Lower leg skin (tissue), 4 donors: ENCODE results near the gene AFAP1L2. TPM values are rescaled to one million over a fixed set of nuclear protein-coding genes. Genes with fewer than 3 reads are reported as not detected.

ENCODE experiments used
- DNase-seq, 2 donors: peaks; one replicate each; pipeline ENCODE4 v3.0.0-alpha.2; 2019; ENCODE audit warnings: low spot score in 2 of 2
- H3K4me3 ChIP-seq: fragments of 200-600 bp; sonication (generic); 2 replicates; pipeline ENCODE4 v1.5.1; 2017; ENCODE audit warnings: mild to moderate bottlenecking, low read depth; ENCODE audit not compliant: poor library complexity, severe bottlenecking
- POLR2A ChIP-seq, 2 donors: fragments of 450-650 bp; IDR thresholded peaks; one replicate each; pipeline ENCODE4 v1.6.1; 2016 to 2017; ENCODE audit warnings: antibody characterized with exemption in 2 of 2, mild to moderate bottlenecking in 1 of 2, moderate library complexity in 1 of 2
- WGBS, 2 donors: methylation state at CpG; one replicate each; pipeline ENCODE4 v1.1.5; 2018; 5-methylcytosine and 5-hydroxymethylcytosine counted together
- intact Hi-C: fragments of 100-400 bp; cut with DNase I; formaldehyde crosslinking; loops from one replicate; pipeline ENCODE4 v1.15.0; 2023; ENCODE audit warnings: low total_unique reads
- total RNA-seq, 4 donors: library from RNA; depleted of rRNA; stranded (reverse); fragments of >200 nt; gene quantifications; one replicate each; pipeline ENCODE4 v1.1.0, GENCODE V29; 2016
- TF ChIP-seq, protein P1 (sequence below), 3 donors: fragments of 450-650 bp; IDR thresholded peaks; one replicate each; pipeline ENCODE4 v1.5.1; 2016; ENCODE audit warnings: antibody characterized with exemption in 3 of 3, mild to moderate bottlenecking in 3 of 3, moderate library complexity in 2 of 3

The AFAP1L2 gene
- total RNA-seq, 4 donors from 2014 or later: 10.9 to 19.4 (median 14.3) TPM

DNA sequence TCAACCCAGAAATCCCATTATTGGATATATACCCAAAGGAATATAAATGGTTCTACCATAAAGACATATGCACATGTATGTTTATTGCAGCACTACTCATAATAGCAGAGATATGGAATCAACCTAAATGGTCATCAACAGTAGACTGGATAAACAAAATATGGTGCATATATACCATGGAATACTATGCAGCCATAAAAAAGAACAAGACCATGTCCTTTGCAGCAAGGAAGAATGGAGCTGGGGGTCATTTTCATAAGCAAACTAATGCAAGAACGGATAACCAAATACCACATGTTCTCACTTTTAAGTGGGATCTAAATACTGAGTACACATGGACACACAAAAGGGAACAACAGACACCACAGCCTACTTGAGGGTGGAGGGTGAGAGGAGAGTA is 2.2 kb upstream of the AFAP1L2 start:
- TF ChIP-seq POLR2A (IDR thresholded peaks at IDR 0.05): no peak
- TF ChIP-seq, protein P1, sequence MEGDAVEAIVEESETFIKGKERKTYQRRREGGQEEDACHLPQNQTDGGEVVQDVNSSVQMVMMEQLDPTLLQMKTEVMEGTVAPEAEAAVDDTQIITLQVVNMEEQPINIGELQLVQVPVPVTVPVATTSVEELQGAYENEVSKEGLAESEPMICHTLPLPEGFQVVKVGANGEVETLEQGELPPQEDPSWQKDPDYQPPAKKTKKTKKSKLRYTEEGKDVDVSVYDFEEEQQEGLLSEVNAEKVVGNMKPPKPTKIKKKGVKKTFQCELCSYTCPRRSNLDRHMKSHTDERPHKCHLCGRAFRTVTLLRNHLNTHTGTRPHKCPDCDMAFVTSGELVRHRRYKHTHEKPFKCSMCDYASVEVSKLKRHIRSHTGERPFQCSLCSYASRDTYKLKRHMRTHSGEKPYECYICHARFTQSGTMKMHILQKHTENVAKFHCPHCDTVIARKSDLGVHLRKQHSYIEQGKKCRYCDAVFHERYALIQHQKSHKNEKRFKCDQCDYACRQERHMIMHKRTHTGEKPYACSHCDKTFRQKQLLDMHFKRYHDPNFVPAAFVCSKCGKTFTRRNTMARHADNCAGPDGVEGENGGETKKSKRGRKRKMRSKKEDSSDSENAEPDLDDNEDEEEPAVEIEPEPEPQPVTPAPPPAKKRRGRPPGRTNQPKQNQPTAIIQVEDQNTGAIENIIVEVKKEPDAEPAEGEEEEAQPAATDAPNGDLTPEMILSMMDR (IDR thresholded peaks at IDR 0.05): no peak
- intact Hi-C loops: no loop called here
- no peak for DNase-seq
- WGBS, 2 donors: 89 to 92% methylated on average over 1 of the region's 1 CpG
- H3K4me3 ChIP-seq: no peak overlapping the region

DNA sequence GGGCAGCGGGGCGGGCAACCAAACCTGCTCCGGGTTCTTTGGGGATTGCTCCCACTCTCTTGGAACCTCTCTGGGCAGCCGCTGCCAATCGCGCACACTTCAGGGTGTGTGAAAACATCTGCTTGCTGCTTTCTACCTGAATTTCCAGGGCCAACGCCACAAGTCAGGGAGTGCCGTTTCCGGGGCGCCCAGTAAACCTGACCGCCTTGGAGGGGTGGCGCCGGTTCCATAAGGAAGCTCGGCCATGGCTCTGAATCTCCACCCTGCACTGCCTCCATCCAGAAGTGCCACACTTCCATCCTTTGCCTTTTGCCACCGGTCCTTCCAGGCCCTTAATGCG is 679 bp upstream of the AFAP1L2 start:
- no peak for DNase-seq
- WGBS, 2 donors: 22 to 41% methylated on average over 14 to 15 of the region's 16 CpGs
- H3K4me3 ChIP-seq: peak overlapping the region; percentile 52
- intact Hi-C loops: no loop called here
- TF ChIP-seq POLR2A (IDR thresholded peaks at IDR 0.05): no peak
- TF ChIP-seq, protein P1 (IDR thresholded peaks at IDR 0.05): no peak

DNA sequence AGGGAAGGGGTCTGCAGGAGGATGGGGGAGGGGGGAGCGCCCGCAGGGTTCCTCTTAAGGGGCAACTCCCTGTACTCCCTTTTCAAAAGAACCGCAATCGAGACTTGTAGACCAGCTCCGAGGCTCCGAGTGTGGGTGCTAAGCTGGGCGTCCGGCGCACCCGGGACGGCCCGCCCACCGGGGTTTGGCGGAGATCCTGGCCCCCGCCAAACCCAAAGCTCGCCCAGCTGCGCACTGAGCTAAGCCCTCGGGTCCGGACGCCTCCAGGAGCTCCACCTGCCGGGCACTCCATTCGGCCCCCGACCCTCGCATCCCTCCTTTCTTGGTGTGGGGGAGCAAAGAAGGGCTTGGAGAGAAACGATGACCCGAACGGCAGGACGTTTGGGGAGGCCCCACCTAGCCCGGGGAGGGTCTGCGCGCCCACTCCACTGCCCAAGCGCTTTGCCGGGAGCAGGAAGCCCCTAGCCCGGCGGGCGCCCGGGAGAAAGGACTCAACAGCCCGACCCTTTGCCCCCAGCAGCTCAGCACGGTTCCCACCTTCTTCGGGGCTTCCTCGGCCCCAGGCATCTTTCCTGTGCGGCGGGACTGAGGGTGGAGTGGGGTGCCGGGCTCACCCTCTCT is 651 bp downstream of the AFAP1L2 start:
- WGBS, 2 donors: 0 to 1% methylated on average over 32 to 39 of the region's 44 CpGs
- peak in 1 of 2 donors; percentile 87 for DNase-seq
- intact Hi-C loops: no loop called here
- no peak for TF ChIP-seq POLR2A (IDR thresholded peaks at IDR 0.05)
- TF ChIP-seq, protein P1 (IDR thresholded peaks at IDR 0.05): no peak
- peak overlapping the region; percentile 52 for H3K4me3 ChIP-seq

DNA sequence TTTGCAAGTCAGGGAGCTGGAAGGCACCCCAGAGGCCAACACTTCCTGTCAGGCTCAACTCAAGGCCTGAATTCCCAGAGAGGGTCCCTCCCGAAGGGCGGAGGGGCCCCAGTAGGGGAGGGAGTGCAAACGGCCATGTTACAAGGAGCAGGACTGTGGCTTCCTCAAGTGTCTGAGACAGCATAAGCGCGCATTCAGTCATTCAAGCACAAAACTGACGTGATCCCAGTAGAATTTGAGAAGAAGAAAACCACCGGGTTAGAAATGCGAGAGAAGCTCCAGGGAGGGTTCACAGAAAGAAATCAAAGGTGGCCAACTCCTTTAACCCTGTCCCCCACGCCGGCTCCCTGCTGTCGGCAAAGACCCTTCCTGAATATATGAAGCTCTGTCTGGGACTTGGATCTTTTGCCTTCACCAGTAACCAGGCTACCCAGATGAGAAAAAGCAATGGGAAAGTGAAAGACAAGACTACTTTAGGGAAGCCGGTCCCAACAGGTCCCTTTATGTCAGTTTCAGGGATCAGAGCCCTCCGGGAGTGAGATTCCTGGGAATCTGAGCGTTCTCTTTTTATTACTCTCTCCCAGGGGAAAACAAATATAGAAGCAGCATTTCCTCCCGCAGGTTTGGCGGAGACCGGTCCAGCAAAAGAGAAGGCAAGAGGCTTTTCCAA is 1.3 kb downstream of the AFAP1L2 start:
- intact Hi-C loops: no loop called here
- DNase-seq: peak in 1 of 2 donors; percentile 68

DNA sequence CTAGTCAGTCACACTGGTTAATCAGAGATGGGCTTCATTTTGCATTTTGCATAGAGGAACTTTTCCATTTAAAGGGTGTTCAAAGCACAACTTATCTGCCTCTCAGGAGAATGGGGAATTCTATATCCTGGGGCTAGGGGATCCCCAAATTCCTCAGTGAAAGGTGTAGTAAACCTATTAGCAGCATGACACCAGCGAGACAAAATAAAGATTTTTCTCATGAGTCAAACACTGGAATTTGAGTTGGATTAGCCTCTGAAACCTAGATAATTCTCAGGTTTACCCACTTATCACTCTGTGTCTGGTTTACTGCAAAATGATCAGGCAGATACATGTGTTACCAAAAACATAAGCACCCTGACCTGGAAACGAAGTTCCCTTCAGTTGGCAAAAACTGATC is 2.1 kb downstream of the AFAP1L2 start:
- H3K4me3 ChIP-seq: no peak overlapping the region
- intact Hi-C loops: no loop called here
- WGBS, 2 donors: 56 to 60% methylated on average over 2 of the region's 2 CpGs
- TF ChIP-seq POLR2A (IDR thresholded peaks at IDR 0.05): no peak
- TF ChIP-seq, protein P1 (IDR thresholded peaks at IDR 0.05): no peak
- no peak for DNase-seq

More for the DNA sequence above, 1.3 kb downstream of the AFAP1L2 start:
- peak overlapping the region; percentile 52 for H3K4me3 ChIP-seq
- TF ChIP-seq, protein P1 (IDR thresholded peaks at IDR 0.05): no peak
- no peak for TF ChIP-seq POLR2A (IDR thresholded peaks at IDR 0.05)
- whole genome bisulfite sequencing, 2 donors: 14 to 21% methylated on average over 17 of the region's 17 CpGs
